Measurements from ENCODE around the gene IPO8. TPM values are rescaled to one million over a fixed set of nuclear protein-coding genes. Genes with fewer than 3 reads are reported as not detected.

The IPO8 gene
- total RNA-seq, 1 donor from 2014 or later = 79.7 TPM

- H3K36me3 ChIP-seq = peaks cover 22 to 50% of the 10 kb centered on the region in 2 donors
Measured at GRCh38 chr12:30652034-30652696, 43.5 kb downstream of the IPO8 start.

GRCh38 chr12:30646821-30647220 lies 48.8 kb downstream of the IPO8 start:
- intact Hi-C loops (cut with DNase I) = no loop called here
- no peak for DNase-seq (ENCODE audit: low spot score in 2 of 2)

More at GRCh38 chr12:30652034-30652696, 43.5 kb downstream of the IPO8 start:
- no peaks in the 10 kb centered on the region for H3K27me3 ChIP-seq
- H3K4me3 ChIP-seq = no peak overlapping the region
- no peak for DNase-seq (ENCODE audit: low spot score in 2 of 2)
- TF ChIP-seq CTCF (IDR thresholded peaks at IDR 0.05) = no peak
- intact Hi-C loops (cut with DNase I) = no loop called here
- no peaks in the 10 kb centered on the region for H3K4me1 ChIP-seq
- no peaks in the 10 kb centered on the region for H3K9me3 ChIP-seq
- no peak overlapping the region for H3K27ac ChIP-seq

DNA sequence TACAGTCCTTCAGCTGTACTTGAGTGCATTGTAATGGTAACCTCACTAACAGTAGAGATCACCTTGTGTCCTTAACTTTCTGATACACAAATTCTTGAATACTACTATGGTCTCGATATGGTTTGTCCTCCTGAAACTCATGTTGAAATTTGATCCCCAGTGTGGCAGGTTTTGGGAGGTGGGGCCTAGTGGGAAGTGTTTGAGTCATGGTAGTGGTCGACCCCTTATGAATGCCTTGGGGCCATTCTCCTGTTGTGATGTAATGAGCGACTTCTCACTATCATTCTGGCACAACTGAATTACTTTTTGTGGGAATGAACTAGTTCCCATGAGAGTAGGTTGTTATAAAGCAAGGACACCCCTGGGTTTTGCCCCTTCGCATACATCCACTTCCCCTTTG lies 52.3 kb downstream of the IPO8 start:
- intact Hi-C loops (cut with DNase I) = no loop called here
- no peak overlapping the region for H3K27ac ChIP-seq
- H3K27me3 ChIP-seq = no peaks in the 10 kb centered on the region
- peaks cover 11 to 23% of the 10 kb centered on the region in 2 donors for H3K36me3 ChIP-seq
- H3K9me3 ChIP-seq = no peaks in the 10 kb centered on the region
- TF ChIP-seq CTCF (IDR thresholded peaks at IDR 0.05) = no peak
- H3K4me3 ChIP-seq = no peak overlapping the region
- peaks cover 0 to 4% of the 10 kb centered on the region in 2 donors for H3K4me1 ChIP-seq
- no peak for DNase-seq (ENCODE audit: low spot score in 2 of 2)

More at GRCh38 chr12:30646821-30647220, 48.8 kb downstream of the IPO8 start:
- no peak for TF ChIP-seq CTCF (IDR thresholded peaks at IDR 0.05)
- H3K27me3 ChIP-seq = no peaks in the 10 kb centered on the region
- H3K4me3 ChIP-seq = no peak overlapping the region
- H3K36me3 ChIP-seq = peaks cover 24 to 32% of the 10 kb centered on the region in 2 donors
- H3K9me3 ChIP-seq = no peaks in the 10 kb centered on the region
- H3K4me1 ChIP-seq = peaks cover 0 to 4% of the 10 kb centered on the region in 2 donors
- no peak overlapping the region for H3K27ac ChIP-seq

DNA sequence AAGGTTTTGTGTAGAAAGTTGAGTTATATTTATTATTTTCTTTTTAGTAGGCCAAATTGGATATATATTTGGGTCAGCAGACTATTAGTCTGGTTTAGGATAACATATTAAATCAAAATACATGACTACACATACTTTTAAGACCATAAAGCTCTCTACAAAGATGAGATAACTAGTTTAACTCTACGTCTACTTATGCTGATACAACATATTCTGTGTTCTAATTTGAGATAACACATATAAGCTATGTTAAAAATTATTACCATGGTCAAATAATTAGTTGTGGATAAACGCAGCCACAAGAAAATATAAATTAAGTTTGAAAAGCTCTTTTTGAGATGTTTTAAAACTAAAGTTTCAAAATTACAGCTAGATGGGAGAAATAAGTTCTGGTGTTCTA lies 55.3 kb downstream of the IPO8 start:
- Histone ChIP-seq H3K4me3 (no peak overlapping the region), H3K36me3 (peaks cover 11 to 40% of the 10 kb centered on the region in 2 donors), H3K27me3 (no peaks in the 10 kb centered on the region), H3K4me1 (no peaks in the 10 kb centered on the region), H3K9me3 (no peaks in the 10 kb centered on the region), H3K27ac (no peak overlapping the region)
- DNase-seq (ENCODE audit: low spot score in 2 of 2) = no peak
- intact Hi-C loops (cut with DNase I) = no loop called here
- no peak for TF ChIP-seq CTCF (IDR thresholded peaks at IDR 0.05)

- Histone ChIP-seq H3K9me3 (no peaks in the 10 kb centered on the region), H3K27me3 (no peaks in the 10 kb centered on the region), H3K4me1 (no peaks in the 10 kb centered on the region), H3K27ac (no peak overlapping the region), H3K4me3 (no peak overlapping the region), H3K36me3 (peaks cover 19 to 66% of the 10 kb centered on the region in 2 donors)
- intact Hi-C loops (cut with DNase I) = no loop called here
- TF ChIP-seq CTCF (IDR thresholded peaks at IDR 0.05) = no peak
- no peak for DNase-seq (ENCODE audit: low spot score in 2 of 2)
Measured at GRCh38 chr12:30635385-30635784, 60.3 kb downstream of the IPO8 start.

All from ascending aorta (tissue), 2 donors.